ENCODE results near the gene ERICH4.

DNA sequence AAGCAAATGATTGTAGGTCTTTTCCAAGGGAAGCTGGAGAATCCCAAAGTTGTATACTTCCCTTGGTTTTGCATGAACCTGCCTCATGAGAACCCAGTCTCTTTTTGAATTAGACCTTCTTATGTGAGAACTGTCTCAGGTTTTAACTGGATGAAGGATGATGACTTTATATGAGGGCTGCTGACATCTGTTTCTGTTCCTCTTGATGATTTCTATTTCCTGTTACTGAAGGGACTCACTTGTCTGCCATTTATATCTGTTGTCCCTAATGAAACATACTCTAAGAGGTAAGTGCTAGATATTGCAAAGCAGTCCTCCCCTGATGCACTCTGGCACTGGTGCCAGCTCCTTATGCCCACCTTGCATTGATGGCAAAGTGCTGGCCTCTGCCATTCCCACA lies 33.6 kb downstream of the ERICH4 start:
- TF ChIP-seq, protein P1, sequence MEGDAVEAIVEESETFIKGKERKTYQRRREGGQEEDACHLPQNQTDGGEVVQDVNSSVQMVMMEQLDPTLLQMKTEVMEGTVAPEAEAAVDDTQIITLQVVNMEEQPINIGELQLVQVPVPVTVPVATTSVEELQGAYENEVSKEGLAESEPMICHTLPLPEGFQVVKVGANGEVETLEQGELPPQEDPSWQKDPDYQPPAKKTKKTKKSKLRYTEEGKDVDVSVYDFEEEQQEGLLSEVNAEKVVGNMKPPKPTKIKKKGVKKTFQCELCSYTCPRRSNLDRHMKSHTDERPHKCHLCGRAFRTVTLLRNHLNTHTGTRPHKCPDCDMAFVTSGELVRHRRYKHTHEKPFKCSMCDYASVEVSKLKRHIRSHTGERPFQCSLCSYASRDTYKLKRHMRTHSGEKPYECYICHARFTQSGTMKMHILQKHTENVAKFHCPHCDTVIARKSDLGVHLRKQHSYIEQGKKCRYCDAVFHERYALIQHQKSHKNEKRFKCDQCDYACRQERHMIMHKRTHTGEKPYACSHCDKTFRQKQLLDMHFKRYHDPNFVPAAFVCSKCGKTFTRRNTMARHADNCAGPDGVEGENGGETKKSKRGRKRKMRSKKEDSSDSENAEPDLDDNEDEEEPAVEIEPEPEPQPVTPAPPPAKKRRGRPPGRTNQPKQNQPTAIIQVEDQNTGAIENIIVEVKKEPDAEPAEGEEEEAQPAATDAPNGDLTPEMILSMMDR (IDR thresholded peaks at IDR 0.05 in 2 of 3, conservative IDR thresholded peaks at IDR 0.05 in 1 of 3; ENCODE audit: borderline replicate concordance in 1 of 3, insufficient read depth in 1 of 3, low read depth in 2 of 3, low read length in 2 of 3), result no peak
- no peak for TF ChIP-seq YY1 (IDR thresholded peaks at IDR 0.05; ENCODE audit: extremely low read depth, insufficient replicate concordance, low read depth, low read length)
- TF ChIP-seq ZNF274 (IDR thresholded peaks at IDR 0.05; ENCODE audit: low read depth, low read length), result no peak
- no peak for TF ChIP-seq POLR2A (IDR thresholded peaks at IDR 0.05; ENCODE audit: borderline replicate concordance, extremely low read depth, insufficient read depth, insufficient read length)
- no peak for TF ChIP-seq POLR2AphosphoS5 (IDR thresholded peaks at IDR 0.05; ENCODE audit: low read depth, low read length)
- no peak for TF ChIP-seq SRF (IDR thresholded peaks at IDR 0.05; ENCODE audit: low read depth)
- no peak for TF ChIP-seq SP1 (IDR thresholded peaks at IDR 0.05; ENCODE audit: low read depth)
- no peak for TF ChIP-seq TCF7L2 (IDR thresholded peaks at IDR 0.05; ENCODE audit: borderline replicate concordance, extremely low read depth, insufficient read depth, insufficient read length)

All from HCT116 (cell line).